Panc1 (cell line): ENCODE measurements around the gene SPDYE2.
"Not testable (repeated sequence)": the region's sequence is repeated elsewhere in the genome, so short reads cannot be mapped to it uniquely, and the experiment has no call there.

Experiments used
- POLR2AphosphoS5 ChIP-seq: IDR thresholded peaks from 2 replicates; pipeline ENCODE4 v1.6.1; 2012; ENCODE audit warnings: mild to moderate bottlenecking, low read depth, low read length, moderate library complexity
- TF ChIP-seq, protein P1 (sequence below): fragments of 450-650 bp; IDR thresholded peaks from 2 replicates; pipeline ENCODE4 v1.5.1; 2017; ENCODE audit warnings: mild to moderate bottlenecking
- TF ChIP-seq, protein P2 (sequence below), 2 experiments: IDR thresholded peaks; 2 replicates each; pipeline ENCODE4 v1.6.1; 2011 to 2012; ENCODE audit warnings: low read depth in 2 of 2, control low read depth in 1 of 2, low read length in 1 of 2, mild to moderate bottlenecking in 1 of 2, moderate library complexity in 1 of 2; ENCODE audit not compliant: insufficient read depth in 1 of 2

DNA sequence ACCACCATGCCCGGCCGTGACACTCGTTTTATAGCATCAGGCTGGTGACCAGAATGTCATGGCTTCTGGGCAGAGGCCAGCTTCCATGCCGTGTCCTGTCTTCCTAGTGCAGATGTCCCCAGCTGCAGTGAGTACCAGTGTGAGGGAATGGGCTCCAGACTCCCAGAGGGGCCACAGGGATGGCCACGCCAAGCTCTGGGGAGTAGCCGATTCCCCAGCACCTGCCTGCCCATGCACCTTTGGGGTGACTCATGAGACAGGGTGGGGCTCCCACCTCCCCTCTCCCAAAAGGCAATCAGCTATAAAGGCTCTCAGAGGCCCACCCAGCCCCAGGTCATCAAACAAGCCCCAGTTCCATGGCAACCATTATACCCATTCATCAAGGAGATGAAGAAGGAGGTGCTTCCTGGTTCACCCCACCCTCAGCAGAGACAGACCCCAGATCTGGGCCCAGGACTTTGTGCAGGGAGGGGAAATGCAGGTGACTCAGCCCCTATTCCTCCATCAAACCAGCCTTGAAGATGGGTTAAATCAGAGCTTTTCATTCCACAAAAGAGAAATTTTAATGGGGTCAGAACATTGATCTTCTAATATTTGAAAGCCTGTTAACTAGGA, at the start of gene SPDYE2:
- TF ChIP-seq, protein P1, sequence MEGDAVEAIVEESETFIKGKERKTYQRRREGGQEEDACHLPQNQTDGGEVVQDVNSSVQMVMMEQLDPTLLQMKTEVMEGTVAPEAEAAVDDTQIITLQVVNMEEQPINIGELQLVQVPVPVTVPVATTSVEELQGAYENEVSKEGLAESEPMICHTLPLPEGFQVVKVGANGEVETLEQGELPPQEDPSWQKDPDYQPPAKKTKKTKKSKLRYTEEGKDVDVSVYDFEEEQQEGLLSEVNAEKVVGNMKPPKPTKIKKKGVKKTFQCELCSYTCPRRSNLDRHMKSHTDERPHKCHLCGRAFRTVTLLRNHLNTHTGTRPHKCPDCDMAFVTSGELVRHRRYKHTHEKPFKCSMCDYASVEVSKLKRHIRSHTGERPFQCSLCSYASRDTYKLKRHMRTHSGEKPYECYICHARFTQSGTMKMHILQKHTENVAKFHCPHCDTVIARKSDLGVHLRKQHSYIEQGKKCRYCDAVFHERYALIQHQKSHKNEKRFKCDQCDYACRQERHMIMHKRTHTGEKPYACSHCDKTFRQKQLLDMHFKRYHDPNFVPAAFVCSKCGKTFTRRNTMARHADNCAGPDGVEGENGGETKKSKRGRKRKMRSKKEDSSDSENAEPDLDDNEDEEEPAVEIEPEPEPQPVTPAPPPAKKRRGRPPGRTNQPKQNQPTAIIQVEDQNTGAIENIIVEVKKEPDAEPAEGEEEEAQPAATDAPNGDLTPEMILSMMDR, result not testable (repeated sequence)
- not testable (repeated sequence) for TF ChIP-seq POLR2AphosphoS5
- TF ChIP-seq, protein P2, sequence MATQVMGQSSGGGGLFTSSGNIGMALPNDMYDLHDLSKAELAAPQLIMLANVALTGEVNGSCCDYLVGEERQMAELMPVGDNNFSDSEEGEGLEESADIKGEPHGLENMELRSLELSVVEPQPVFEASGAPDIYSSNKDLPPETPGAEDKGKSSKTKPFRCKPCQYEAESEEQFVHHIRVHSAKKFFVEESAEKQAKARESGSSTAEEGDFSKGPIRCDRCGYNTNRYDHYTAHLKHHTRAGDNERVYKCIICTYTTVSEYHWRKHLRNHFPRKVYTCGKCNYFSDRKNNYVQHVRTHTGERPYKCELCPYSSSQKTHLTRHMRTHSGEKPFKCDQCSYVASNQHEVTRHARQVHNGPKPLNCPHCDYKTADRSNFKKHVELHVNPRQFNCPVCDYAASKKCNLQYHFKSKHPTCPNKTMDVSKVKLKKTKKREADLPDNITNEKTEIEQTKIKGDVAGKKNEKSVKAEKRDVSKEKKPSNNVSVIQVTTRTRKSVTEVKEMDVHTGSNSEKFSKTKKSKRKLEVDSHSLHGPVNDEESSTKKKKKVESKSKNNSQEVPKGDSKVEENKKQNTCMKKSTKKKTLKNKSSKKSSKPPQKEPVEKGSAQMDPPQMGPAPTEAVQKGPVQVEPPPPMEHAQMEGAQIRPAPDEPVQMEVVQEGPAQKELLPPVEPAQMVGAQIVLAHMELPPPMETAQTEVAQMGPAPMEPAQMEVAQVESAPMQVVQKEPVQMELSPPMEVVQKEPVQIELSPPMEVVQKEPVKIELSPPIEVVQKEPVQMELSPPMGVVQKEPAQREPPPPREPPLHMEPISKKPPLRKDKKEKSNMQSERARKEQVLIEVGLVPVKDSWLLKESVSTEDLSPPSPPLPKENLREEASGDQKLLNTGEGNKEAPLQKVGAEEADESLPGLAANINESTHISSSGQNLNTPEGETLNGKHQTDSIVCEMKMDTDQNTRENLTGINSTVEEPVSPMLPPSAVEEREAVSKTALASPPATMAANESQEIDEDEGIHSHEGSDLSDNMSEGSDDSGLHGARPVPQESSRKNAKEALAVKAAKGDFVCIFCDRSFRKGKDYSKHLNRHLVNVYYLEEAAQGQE (IDR thresholded peaks at IDR 0.05; ENCODE audit: insufficient read depth in 1 of 2, low read depth in 2 of 2, low read length in 1 of 2), result not testable (repeated sequence)
